A549 (cell line): ENCODE results near the gene FAM240B. TPM values are rescaled to one million over a fixed set of nuclear protein-coding genes. Genes with fewer than 3 reads are reported as not detected.

Experiments used
- ATAC-seq, 2 experiments: fragments of 200-7000 bp in 1 of 2; fragments of >200 bp in 1 of 2; cut with Nextera tagmentation in 1 of 2; cut with Tn5 transposase in 1 of 2; 3 replicates each; pipeline versions ENCODE4 v1.8.0 to v1.9.1; 2018 to 2020; ENCODE audit warnings: mild to moderate bottlenecking in 1 of 2, moderate library complexity in 1 of 2
- CTCF ChIA-PET: fragments of 300-600 bp; sonication (Branson Sonifier 250); formaldehyde crosslinking; extraction: SDS; loops from one replicate; lab custom pipeline; 2021; ENCODE audit warnings: antibody characterized with exemption, inconsistent platforms; lab: Yijun Ruan, JAX
- POLR2A ChIA-PET: fragments of 350-600 bp; formaldehyde crosslinking; extraction: SDS; loops from one replicate; lab custom pipeline; 2021; ENCODE audit warnings: antibody characterized with exemption, inconsistent platforms; lab: Yijun Ruan, JAX
- DNase-seq, 2 experiments: peaks; one replicate each; pipeline versions ENCODE4 v3.0.0 to v3.0.0-alpha.2; 2011 to 2016; ENCODE audit warnings: low read depth in 1 of 2, low spot score in 1 of 2
- FAIRE-seq: peaks from 2 replicates; lab custom pipeline; 2011; peaks lifted over from hg19 to GRCh38; lab: Jason Lieb, UNC
- H3K27ac ChIP-seq, 2 experiments: fragments of >200 bp; sonication (Bioruptor Twin); formaldehyde crosslinking; 3 replicates each; pipeline ENCODE4 v1.5.1; 2016 to 2017
- H3K4me1 ChIP-seq: fragments of >200 bp; sonication (Bioruptor Twin); formaldehyde crosslinking; 3 replicates; pipeline ENCODE4 v1.6.1; 2016
- H3K4me2 ChIP-seq: fragments of >200 bp; sonication (Bioruptor Twin); formaldehyde crosslinking; 3 replicates; pipeline ENCODE4 v1.6.1; 2016
- H3K4me3 ChIP-seq: fragments of >200 bp; sonication (Bioruptor Twin); formaldehyde crosslinking; 3 replicates; pipeline ENCODE4 v1.5.1; 2016
- H3K9me3 ChIP-seq: fragments of >200 bp; sonication (Bioruptor Twin); formaldehyde crosslinking; 3 replicates; pipeline ENCODE4 v1.6.1; 2016
- BCL3 ChIP-seq: fragments of >200 bp; sonication (Bioruptor Twin); formaldehyde crosslinking; IDR thresholded peaks from 3 replicates; pipeline ENCODE4 v1.6.1; 2016
- CEBPB ChIP-seq, 2 experiments: fragments of >200 bp in 1 of 2; sonication (Bioruptor Twin) in 1 of 2; formaldehyde crosslinking in 1 of 2; IDR thresholded peaks; 2 replicates each; pipeline ENCODE4 v1.6.1; 2012 to 2016
- EHMT2 ChIP-seq: fragments of 200-600 bp; sonication (generic); IDR thresholded peaks from 2 replicates; pipeline ENCODE4 v1.6.1; 2016; ENCODE audit warnings: antibody characterized with exemption, low read depth, mild to moderate bottlenecking, moderate library complexity
- FOXS1 ChIP-seq: fragments of 250-450 bp; sonication (Bioruptor Pico); IDR thresholded peaks from 2 replicates; pipeline ENCODE4 v1.5.0; 2020; ENCODE audit warnings: mild to moderate bottlenecking, moderate library complexity
- HES2 ChIP-seq: fragments of >200 bp; sonication (Bioruptor Twin); formaldehyde crosslinking; IDR thresholded peaks from 2 replicates; pipeline ENCODE4 v1.6.1; 2016
- HOXB5 ChIP-seq: fragments of 250-450 bp; sonication (Bioruptor Pico); IDR thresholded peaks from 2 replicates; pipeline ENCODE4 v1.5.0; 2020; ENCODE audit warnings: mild to moderate bottlenecking, moderate library complexity
- KDM1A ChIP-seq: fragments of 200-600 bp; sonication (generic); IDR thresholded peaks from 2 replicates; pipeline ENCODE4 v1.6.1; 2016; ENCODE audit warnings: low read depth, mild to moderate bottlenecking
- MAFK ChIP-seq: fragments of 450-650 bp; IDR thresholded peaks from 2 replicates; pipeline ENCODE4 v1.6.1; 2014; ENCODE audit not compliant: partially characterized antibody
- NFE2L2 ChIP-seq: fragments of 150-350 bp; conservative IDR thresholded peaks from 2 replicates; pipeline ENCODE4 v1.6.1; 2014; ENCODE audit warnings: low read length
- NPAS2 ChIP-seq: fragments of 250-450 bp; sonication (Bioruptor Pico); IDR thresholded peaks from 2 replicates; pipeline ENCODE4 v1.8.0; 2022; ENCODE audit warnings: mild to moderate bottlenecking, moderate library complexity, borderline replicate concordance
- PBX3 ChIP-seq: IDR thresholded peaks from 2 replicates; pipeline ENCODE4 v1.6.1; 2012
- SREBF2 ChIP-seq: fragments of 450-650 bp; IDR thresholded peaks from 2 replicates; pipeline ENCODE4 v1.6.1; 2014; ENCODE audit warnings: mild to moderate bottlenecking, moderate library complexity
- ZNF302 ChIP-seq: fragments of 250-450 bp; sonication (Bioruptor Pico); IDR thresholded peaks from 2 replicates; pipeline ENCODE4 v1.9.0; 2021; ENCODE audit warnings: inconsistent platforms, mild to moderate bottlenecking, moderate library complexity
- ZSCAN20 ChIP-seq: fragments of 250-450 bp; sonication (Bioruptor Pico); IDR thresholded peaks from 2 replicates; pipeline ENCODE4 v1.8.0; 2022; ENCODE audit warnings: mild to moderate bottlenecking, moderate library complexity
- WGBS: methylation state at CpG from one replicate; pipeline ENCODE4 v1.1.6; 2017; ENCODE audit errors: missing lambda C conversion rate; 5-methylcytosine and 5-hydroxymethylcytosine counted together
- polyA plus RNA-seq, 4 experiments: library from polyadenylated mRNA; depleted of rRNA in 3 of 4; stranded (reverse); fragments of >200 nt; fragmentation: RNase III in 1 of 4; extraction: RNeasy Plus Mini Kit Qiagen cat#74134 plus additional on column Dnase treatment in 1 of 4; gene quantifications; 2 replicates in 3 of 4; 3 replicates in 1 of 4; pipeline ENCODE4 v1.2.3, GENCODE V29; 2011 to 2017

FAM240B gene
- polyA plus RNA-seq, 2 of the 4 experiments (the other 2 are of a cell fraction), result not detected

- POLR2A ChIA-PET, result no interaction called here
- TF ChIP-seq ZSCAN20 (CRISPR knock-in tag), result no peak
- H3K27ac ChIP-seq, result peak overlapping the region; percentile 73 to 75; a peak in 4 of 6 replicates
- no peak overlapping the region for H3K4me3 ChIP-seq
- no peak for DNase-seq
- no peak for FAIRE-seq
- 95% methylated on average over 19 of the region's 19 CpGs for WGBS
- H3K4me1 ChIP-seq, result peaks cover 18% of the 10 kb centered on the region
- H3K4me2 ChIP-seq, result no peak overlapping the region
- ATAC-seq, result no peak
- H3K9me3 ChIP-seq, result no peaks in the 10 kb centered on the region
- CTCF ChIA-PET, result interaction anchor here (1.1 to 2.8 kb wide), 5 partner anchors 11 to 34 kb away, joined by 3 to 22 read pairs (median 5); no protein-coding TSS in a partner anchor
These were observed 46.3 kb downstream of the FAM240B start for GRCh38 chr9:38673399-38674193.

- H3K4me1 ChIP-seq, result peaks cover 18% of the 10 kb centered on the region
- H3K27ac ChIP-seq, result peak overlapping the region; percentile 73 to 75
- ChIA-PET CTCF (interaction anchor here (0.6 to 2.7 kb wide), 13 partner anchors 8 to 62 kb away, joined by 3 to 22 read pairs (median 5); partner anchors contain the start of gene ANKRD18A), POLR2A (interaction anchor here (0.6 kb wide), 1 partner anchor 50 kb away, joined by 3 read pairs; no protein-coding TSS in a partner anchor)
- peak overlapping the region; percentile 28; the same call in 2 of the 3 replicates for H3K4me3 ChIP-seq
- WGBS, result 66% methylated on average over 5 of the region's 5 CpGs
- ATAC-seq (no peak), FAIRE-seq (no peak), DNase-seq (no peak)
- H3K9me3 ChIP-seq, result no peaks in the 10 kb centered on the region
- H3K4me2 ChIP-seq, result peak overlapping the region; percentile 70
- TF ChIP-seq FOXS1 (CRISPR knock-in tag) (no peak), HOXB5 (CRISPR knock-in tag) (no peak), NPAS2 (CRISPR knock-in tag) (no peak), KDM1A (no peak), PBX3 (no peak), NFE2L2 (no peak)
- TF ChIP-seq, all 56 proteins: peak for 0
These were observed 48.2 kb downstream of the FAM240B start for GRCh38 chr9:38671748-38672147.

GRCh38 chr9:38671372-38671731 lies 48.6 kb downstream of the FAM240B start:
- H3K4me2 ChIP-seq, result peak overlapping the region; percentile 70
- ChIA-PET POLR2A (no interaction called here), CTCF (interaction anchor here (0.7 to 2.7 kb wide), 11 partner anchors 9 to 62 kb away, joined by 3 to 22 read pairs (median 5); partner anchors contain the start of gene ANKRD18A)
- H3K4me3 ChIP-seq, result no peak overlapping the region
- H3K4me1 ChIP-seq, result peaks cover 18% of the 10 kb centered on the region
- H3K9me3 ChIP-seq, result no peaks in the 10 kb centered on the region
- no peak for TF ChIP-seq SREBF2
- TF ChIP-seq HES2, result no peak
- TF ChIP-seq MAFK, result no peak
- TF ChIP-seq CEBPB (IDR thresholded peaks at IDR 0.05), result no peak
- no peak for TF ChIP-seq EHMT2
- TF ChIP-seq BCL3, result no peak
- no peak for TF ChIP-seq ZNF302
- TF ChIP-seq PBX3, result no peak
- 79% methylated on average over 4 of the region's 4 CpGs for WGBS
- H3K27ac ChIP-seq, result peak overlapping the region; percentile 73 to 75; a peak in 3 of 6 replicates
- ATAC-seq (no peak), DNase-seq (no peak), FAIRE-seq (no peak)
